Muscle of leg (tissue), 11 donors: ENCODE data around the gene CNTN4. TPM values are rescaled to one million over a fixed set of nuclear protein-coding genes. Genes with fewer than 3 reads are reported as not detected.

Source experiments
- DNase-seq: peaks from one replicate; pipeline ENCODE4 v3.0.0; 2013
- H3K27ac ChIP-seq: one replicate; pipeline ENCODE4 v1.5.1; 2013; ENCODE audit warnings: mild to moderate bottlenecking, low read length, control low read depth
- H3K27me3 ChIP-seq: one replicate; pipeline ENCODE4 v1.6.1; 2013; ENCODE audit warnings: low read length; ENCODE audit not compliant: control insufficient read depth, insufficient read depth
- H3K36me3 ChIP-seq: one replicate; pipeline ENCODE4 v1.6.1; 2013; ENCODE audit warnings: low read length; ENCODE audit not compliant: control insufficient read depth, insufficient read depth
- H3K4me1 ChIP-seq: one replicate; pipeline ENCODE4 v1.6.1; 2013; ENCODE audit warnings: low read length; ENCODE audit not compliant: control insufficient read depth, insufficient read depth
- H3K4me3 ChIP-seq: one replicate; pipeline ENCODE4 v1.5.1; 2013; ENCODE audit warnings: low read length, control low read depth
- H3K9me3 ChIP-seq: replicated peaks from 2 replicates; pipeline ENCODE4 v1.6.1; 2013; ENCODE audit warnings: low read depth, low read length; ENCODE audit not compliant: control insufficient read depth
- WGBS: methylation state at CpG from one replicate; pipeline ENCODE4 v1.1.5; 2013; ENCODE audit warnings: missing lambda C conversion rate; ENCODE audit not compliant: insufficient coverage; 5-methylcytosine and 5-hydroxymethylcytosine counted together
- polyA plus RNA-seq, 8 donors: library from polyadenylated mRNA; unstranded; fragments of 120-200 nt; gene quantifications; one replicate each; pipeline versions ENCODE4 v1.2.1 to v1.2.3, GENCODE V29; 2013; ENCODE audit warnings: inconsistent platforms in 1 of 8, low replicate concordance in 1 of 8; ENCODE audit not compliant: insufficient read length in 8 of 8, insufficient read depth in 1 of 8
- total RNA-seq: library from RNA; stranded (reverse); fragments of 120-200 nt; gene quantifications from one replicate; pipeline ENCODE4 v1.2.4, GENCODE V29; 2013

The CNTN4 gene
- total and polyA plus RNA-seq, 9 donors: 3.0 to 16.3 (median 5.9) TPM

GRCh38 chr3:2303566-2303965 is 204.9 kb downstream of the CNTN4 start:
- peak; percentile 59 for DNase-seq
- Histone ChIP-seq H3K36me3 (no peaks in the 10 kb centered on the region), H3K4me3 (no peak overlapping the region), H3K27me3 (no peaks in the 10 kb centered on the region), H3K9me3 (no peaks in the 10 kb centered on the region), H3K27ac (no peak overlapping the region), H3K4me1 (no peaks in the 10 kb centered on the region)
- WGBS: 7% methylated on average over 4 of the region's 6 CpGs

- WGBS: no CpG with 5 or more reads among the region's 2 CpGs
- Histone ChIP-seq H3K27me3 (no peaks in the 10 kb centered on the region), H3K4me3 (no peak overlapping the region), H3K27ac (no peak overlapping the region), H3K4me1 (no peaks in the 10 kb centered on the region), H3K36me3 (no peaks in the 10 kb centered on the region), H3K9me3 (no peaks in the 10 kb centered on the region)
- DNase-seq: no peak
Measured at GRCh38 chr3:2311022-2311421, 212.4 kb downstream of the CNTN4 start.

- H3K36me3 ChIP-seq: no peaks in the 10 kb centered on the region
- no peak overlapping the region for H3K4me3 ChIP-seq
- no CpG with 5 or more reads among the region's 7 CpGs for WGBS
- no peaks in the 10 kb centered on the region for H3K27me3 ChIP-seq
- DNase-seq: no peak
- no peaks in the 10 kb centered on the region for H3K9me3 ChIP-seq
- no peak overlapping the region for H3K27ac ChIP-seq
- no peaks in the 10 kb centered on the region for H3K4me1 ChIP-seq
Measured at GRCh38 chr3:2317521-2317920, 218.9 kb downstream of the CNTN4 start.

GRCh38 chr3:2334921-2335320 is 236.3 kb downstream of the CNTN4 start:
- no peaks in the 10 kb centered on the region for H3K9me3 ChIP-seq
- no peaks in the 10 kb centered on the region for H3K36me3 ChIP-seq
- no peak overlapping the region for H3K4me3 ChIP-seq
- H3K4me1 ChIP-seq: no peaks in the 10 kb centered on the region
- H3K27ac ChIP-seq: no peak overlapping the region
- no peaks in the 10 kb centered on the region for H3K27me3 ChIP-seq
- no CpG with 5 or more reads among the region's 3 CpGs for WGBS
- DNase-seq: no peak

DNA sequence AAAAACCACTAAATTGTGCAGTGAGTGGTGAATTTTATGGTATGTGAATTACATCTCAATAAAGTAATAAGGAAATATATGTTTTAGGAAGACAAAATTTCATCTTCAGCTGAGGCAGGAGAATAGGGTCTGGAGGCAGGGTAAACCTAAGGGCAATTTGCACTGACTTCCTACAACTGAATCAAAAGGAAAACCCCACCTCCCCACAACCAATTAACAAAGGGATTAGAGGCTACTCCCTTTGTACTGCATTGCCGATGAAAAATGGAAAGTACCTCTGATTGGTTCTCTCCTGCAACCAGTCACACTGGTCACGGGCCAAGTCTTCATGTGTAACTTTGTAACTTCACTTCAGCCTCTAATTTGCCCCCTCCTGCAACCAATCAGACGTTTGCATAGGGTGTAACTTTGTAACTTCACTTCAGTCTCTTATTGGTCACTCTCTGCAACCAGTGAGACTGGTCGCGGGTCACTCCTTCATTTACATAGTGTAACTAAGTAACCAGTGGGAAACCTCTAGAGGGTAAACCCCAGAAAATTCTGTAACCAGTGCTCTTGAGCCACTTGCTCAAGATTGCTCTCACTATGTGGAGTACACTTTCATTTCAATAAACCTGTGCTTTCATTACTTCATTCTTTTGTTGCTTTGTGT is 244.5 kb downstream of the CNTN4 start:
- Histone ChIP-seq H3K36me3 (no peaks in the 10 kb centered on the region), H3K9me3 (peaks cover 2% of the 10 kb centered on the region), H3K4me1 (no peaks in the 10 kb centered on the region), H3K27me3 (no peaks in the 10 kb centered on the region), H3K4me3 (no peak overlapping the region), H3K27ac (no peak overlapping the region)
- no peak for DNase-seq
- WGBS: 75% methylated on average over 3 of the region's 5 CpGs

DNA sequence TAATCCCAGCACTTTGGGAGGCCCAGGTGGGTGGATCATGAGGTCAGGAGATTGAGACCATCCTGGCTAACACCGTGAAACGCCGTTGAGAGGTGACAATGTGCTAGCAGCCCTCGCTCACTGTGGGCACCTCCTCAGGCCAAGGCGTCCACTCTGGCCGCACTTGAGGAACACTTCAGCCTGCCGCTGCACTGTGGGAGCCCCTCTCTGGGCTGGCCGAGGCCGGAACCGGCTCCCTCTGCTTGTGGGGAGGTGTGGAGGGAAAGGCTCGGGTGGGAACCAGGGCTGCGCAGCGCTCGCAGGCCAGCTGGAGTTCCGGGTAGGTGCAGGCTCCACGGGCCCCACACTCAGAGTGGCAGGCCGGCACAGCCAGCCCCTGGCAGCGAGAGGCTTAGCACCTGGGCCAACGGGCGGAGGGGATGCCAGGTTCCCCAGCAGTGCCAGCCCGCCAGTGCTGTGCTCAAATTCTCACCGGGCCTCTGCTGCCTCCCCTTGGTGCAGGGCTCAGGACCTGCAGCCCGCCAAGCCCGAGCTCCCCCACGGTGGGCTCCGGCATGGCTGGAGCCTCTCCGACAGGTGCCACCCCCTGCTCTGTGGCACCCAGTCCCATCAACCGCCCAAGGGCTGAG is 253.6 kb downstream of the CNTN4 start:
- WGBS: 95% methylated on average over 28 of the region's 28 CpGs

DNA sequence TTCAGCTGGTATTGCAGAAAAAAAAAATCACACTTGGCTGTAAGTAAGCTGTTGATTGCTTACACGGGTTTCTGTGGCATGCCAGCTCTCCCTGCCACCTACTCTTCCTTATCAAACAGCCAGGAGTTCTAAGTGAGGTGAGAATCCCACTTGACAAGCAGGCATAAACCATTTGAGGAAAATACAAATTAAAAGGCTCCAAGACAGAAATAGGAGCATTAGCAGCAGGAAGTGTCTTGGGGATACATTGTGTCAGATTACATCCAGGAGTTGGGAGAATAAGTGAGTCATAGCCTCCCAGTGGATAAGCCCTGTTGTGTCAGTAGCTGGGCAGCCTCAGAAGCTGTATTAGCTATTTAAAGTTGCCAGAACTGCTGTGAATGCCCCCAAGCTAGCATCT is 256.0 kb downstream of the CNTN4 start:
- no CpG with 5 or more reads among the region's 1 CpG for WGBS
- DNase-seq: peak; percentile 28

More for the DNA sequence above, 253.6 kb downstream of the CNTN4 start:
- no peak for DNase-seq
- Histone ChIP-seq H3K36me3 (no peaks in the 10 kb centered on the region), H3K27me3 (no peaks in the 10 kb centered on the region), H3K4me1 (no peaks in the 10 kb centered on the region), H3K4me3 (no peak overlapping the region), H3K27ac (no peak overlapping the region), H3K9me3 (no peaks in the 10 kb centered on the region)

GRCh38 chr3:2356298-2356950 is 257.8 kb downstream of the CNTN4 start:
- H3K27ac ChIP-seq: no peak overlapping the region
- H3K27me3 ChIP-seq: no peaks in the 10 kb centered on the region
- WGBS: no CpG with 5 or more reads among the region's 3 CpGs
- no peak for DNase-seq
- no peak overlapping the region for H3K4me3 ChIP-seq
- H3K36me3 ChIP-seq: no peaks in the 10 kb centered on the region
- no peaks in the 10 kb centered on the region for H3K9me3 ChIP-seq
- no peaks in the 10 kb centered on the region for H3K4me1 ChIP-seq

More for the DNA sequence above, 256.0 kb downstream of the CNTN4 start:
- Histone ChIP-seq H3K27me3 (no peaks in the 10 kb centered on the region), H3K27ac (no peak overlapping the region), H3K4me3 (no peak overlapping the region), H3K9me3 (no peaks in the 10 kb centered on the region), H3K36me3 (no peaks in the 10 kb centered on the region), H3K4me1 (no peaks in the 10 kb centered on the region)

- Histone ChIP-seq H3K4me3 (no peak overlapping the region), H3K36me3 (no peaks in the 10 kb centered on the region), H3K9me3 (no peaks in the 10 kb centered on the region), H3K4me1 (no peaks in the 10 kb centered on the region), H3K27ac (no peak overlapping the region), H3K27me3 (no peaks in the 10 kb centered on the region)
- WGBS: no CpG with 5 or more reads among the region's 2 CpGs
- DNase-seq: no peak
Measured at GRCh38 chr3:2360815-2361214, 262.1 kb downstream of the CNTN4 start.

- Histone ChIP-seq H3K27ac (no peak overlapping the region), H3K27me3 (no peaks in the 10 kb centered on the region), H3K4me3 (no peak overlapping the region), H3K9me3 (no peaks in the 10 kb centered on the region), H3K4me1 (no peaks in the 10 kb centered on the region), H3K36me3 (no peaks in the 10 kb centered on the region)
- no peak for DNase-seq
- 97% methylated on average over 5 of the region's 6 CpGs for WGBS
Measured at GRCh38 chr3:2362122-2362521, 263.5 kb downstream of the CNTN4 start.
